Endothelial cell (in vitro differentiated cells): ENCODE data around the gene DLEC1. TPM values are rescaled to one million over a fixed set of nuclear protein-coding genes. Genes with fewer than 3 reads are reported as not detected.

Experiments
- DNase-seq: peaks from one replicate; pipeline ENCODE4 v3.0.0; 2021; ENCODE audit warnings: low spot score
- H3K27ac Mint-ChIP-seq: one replicate; pipeline ENCODE4 v1.8.0; 2021; ENCODE audit warnings: mixed read lengths, inconsistent platforms; ENCODE audit not compliant: unreplicated experiment
- H3K27me3 Mint-ChIP-seq: one replicate; pipeline ENCODE4 v1.8.0; 2021; ENCODE audit warnings: mild to moderate bottlenecking, moderate library complexity, mixed read lengths, inconsistent platforms; ENCODE audit not compliant: unreplicated experiment
- H3K36me3 Mint-ChIP-seq: one replicate; pipeline ENCODE4 v1.8.0; 2021; ENCODE audit warnings: mild to moderate bottlenecking, low read depth, mixed read lengths, inconsistent platforms; ENCODE audit not compliant: unreplicated experiment
- H3K4me1 Mint-ChIP-seq: one replicate; pipeline ENCODE4 v1.8.0; 2021; ENCODE audit warnings: mild to moderate bottlenecking, mixed read lengths, inconsistent platforms; ENCODE audit not compliant: unreplicated experiment
- H3K4me3 Mint-ChIP-seq: one replicate; pipeline ENCODE4 v1.8.0; 2021; ENCODE audit warnings: mild to moderate bottlenecking, mixed read lengths, inconsistent platforms; ENCODE audit not compliant: unreplicated experiment
- H3K9me3 Mint-ChIP-seq: one replicate; pipeline ENCODE4 v1.8.0; 2021; ENCODE audit warnings: mixed read lengths, inconsistent platforms; ENCODE audit not compliant: unreplicated experiment
- total RNA-seq: library from RNA; stranded (reverse); fragmentation: NEBNext Ultra II Directional; extraction: Animal tissue kit (Norgen Biotek cat#: 25700); gene quantifications from one replicate; pipeline ENCODE4 v1.2.1, GENCODE V29; 2021; ENCODE audit not compliant: unreplicated experiment
- TF ChIP-seq, protein P1 (sequence below): fragments of 200-600 bp; sonication (generic); IDR thresholded peaks from one replicate; pipeline ENCODE4 v1.5.0; 2021; ENCODE audit warnings: antibody characterized with exemption; ENCODE audit not compliant: unreplicated experiment

The DLEC1 gene
- total RNA-seq, 1 donor from 2014 or later: 0.62 TPM

DNA sequence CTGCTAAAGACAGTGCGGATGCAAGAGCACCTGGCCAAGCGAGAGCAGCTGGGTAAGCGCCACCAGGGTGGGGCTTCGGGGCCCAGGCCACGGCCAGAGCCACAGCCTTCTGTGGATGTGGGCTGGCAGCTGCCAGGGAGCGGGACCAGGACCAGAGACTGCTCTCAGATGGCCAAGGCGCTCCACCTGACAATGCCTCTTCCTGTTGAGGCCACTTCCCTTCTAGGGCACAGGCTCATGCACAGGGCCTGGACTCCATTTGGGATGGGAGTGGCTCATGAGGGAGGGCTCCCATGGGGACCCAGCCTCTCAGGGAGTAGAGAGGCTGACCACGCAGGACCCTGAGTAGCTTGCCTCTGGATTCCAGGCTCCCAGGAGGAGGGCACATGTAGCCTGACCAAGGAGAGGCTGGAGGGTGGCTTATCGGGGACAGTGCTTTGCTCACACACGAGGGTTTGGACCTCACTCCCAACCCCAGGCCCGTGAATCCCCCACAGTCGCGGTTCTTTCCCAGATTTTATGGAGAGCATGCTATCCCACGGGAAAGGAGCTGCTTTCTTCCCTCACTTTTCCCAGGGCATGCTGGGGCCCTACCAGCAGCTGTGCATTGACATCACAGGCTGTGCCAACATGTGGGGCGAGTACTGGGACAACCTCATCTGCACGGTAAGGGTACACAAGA is 72.8 kb downstream of the DLEC1 start:
- Mint-ChIP-seq H3K27me3 (peaks cover 7% of the 10 kb centered on the region), H3K9me3 (no peaks in the 10 kb centered on the region), H3K36me3 (no peaks in the 10 kb centered on the region), H3K4me1 (no peaks in the 10 kb centered on the region), H3K4me3 (no peak overlapping the region), H3K27ac (no peak overlapping the region)
- no peak for DNase-seq
- TF ChIP-seq, protein P1, sequence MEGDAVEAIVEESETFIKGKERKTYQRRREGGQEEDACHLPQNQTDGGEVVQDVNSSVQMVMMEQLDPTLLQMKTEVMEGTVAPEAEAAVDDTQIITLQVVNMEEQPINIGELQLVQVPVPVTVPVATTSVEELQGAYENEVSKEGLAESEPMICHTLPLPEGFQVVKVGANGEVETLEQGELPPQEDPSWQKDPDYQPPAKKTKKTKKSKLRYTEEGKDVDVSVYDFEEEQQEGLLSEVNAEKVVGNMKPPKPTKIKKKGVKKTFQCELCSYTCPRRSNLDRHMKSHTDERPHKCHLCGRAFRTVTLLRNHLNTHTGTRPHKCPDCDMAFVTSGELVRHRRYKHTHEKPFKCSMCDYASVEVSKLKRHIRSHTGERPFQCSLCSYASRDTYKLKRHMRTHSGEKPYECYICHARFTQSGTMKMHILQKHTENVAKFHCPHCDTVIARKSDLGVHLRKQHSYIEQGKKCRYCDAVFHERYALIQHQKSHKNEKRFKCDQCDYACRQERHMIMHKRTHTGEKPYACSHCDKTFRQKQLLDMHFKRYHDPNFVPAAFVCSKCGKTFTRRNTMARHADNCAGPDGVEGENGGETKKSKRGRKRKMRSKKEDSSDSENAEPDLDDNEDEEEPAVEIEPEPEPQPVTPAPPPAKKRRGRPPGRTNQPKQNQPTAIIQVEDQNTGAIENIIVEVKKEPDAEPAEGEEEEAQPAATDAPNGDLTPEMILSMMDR: no peak

DNA sequence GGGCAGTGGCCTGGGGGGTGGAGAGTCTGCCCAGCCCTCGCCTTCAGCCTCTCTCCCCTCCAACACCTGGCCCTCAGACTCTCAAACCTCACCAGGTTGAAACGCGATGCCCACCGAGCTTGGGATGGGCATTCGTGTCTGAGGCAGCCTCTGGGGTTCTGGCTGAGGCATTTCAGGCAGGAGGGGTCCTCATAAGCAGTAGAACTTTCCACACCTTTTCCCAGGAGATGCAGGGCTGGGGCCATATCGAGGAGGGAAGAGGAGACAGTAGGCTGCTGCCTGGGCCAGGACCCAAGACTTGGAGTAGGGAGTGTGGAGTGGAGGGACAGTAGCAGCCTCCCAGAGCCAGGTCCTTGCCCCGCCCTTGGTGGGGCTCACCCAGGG is 73.4 kb downstream of the DLEC1 start:
- no peak for DNase-seq
- H3K27ac Mint-ChIP-seq: no peak overlapping the region
- H3K4me1 Mint-ChIP-seq: no peaks in the 10 kb centered on the region
- TF ChIP-seq, protein P1: no peak
- no peak overlapping the region for H3K4me3 Mint-ChIP-seq
- H3K9me3 Mint-ChIP-seq: no peaks in the 10 kb centered on the region
- H3K36me3 Mint-ChIP-seq: no peaks in the 10 kb centered on the region
- peaks cover 7% of the 10 kb centered on the region for H3K27me3 Mint-ChIP-seq

DNA sequence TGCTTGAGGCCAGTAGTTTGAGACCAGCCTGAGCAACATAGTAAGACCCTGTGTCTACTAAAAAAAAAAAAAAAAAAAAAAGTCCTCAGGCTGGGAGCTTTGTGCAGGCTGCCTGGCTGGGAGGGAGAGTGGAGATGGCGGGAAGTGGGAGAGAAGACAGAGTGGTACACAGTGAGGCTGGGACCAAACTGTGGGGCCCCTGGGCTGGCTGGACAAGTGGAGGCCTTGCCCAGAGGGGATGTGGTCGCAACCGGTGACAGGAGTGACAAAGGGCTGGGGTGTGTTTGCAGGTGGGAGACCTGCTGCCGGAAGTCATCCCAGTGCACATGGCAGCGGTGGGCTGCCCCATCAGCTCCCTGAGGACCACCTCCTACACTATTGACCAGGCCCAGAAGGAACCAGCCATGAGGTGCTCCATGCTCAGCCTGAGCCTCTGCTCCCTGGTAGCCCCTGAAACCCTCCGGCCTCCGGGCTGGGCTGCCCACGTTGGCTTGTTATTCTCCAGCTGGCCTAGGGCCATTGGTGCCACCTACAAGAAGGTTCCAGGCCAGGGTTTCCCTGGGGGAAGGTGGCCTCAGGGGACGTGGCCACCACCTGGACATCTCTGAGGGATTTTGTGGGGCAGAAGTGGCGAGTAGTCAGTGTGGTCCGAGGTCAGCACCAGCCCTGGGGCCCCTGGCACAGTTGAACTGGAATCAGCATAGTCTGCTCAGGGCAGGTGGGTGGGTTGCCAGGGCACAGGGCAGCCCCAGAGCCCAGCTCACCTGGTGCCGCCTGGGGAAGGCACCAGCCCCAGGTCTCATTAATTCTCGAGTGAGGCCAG is 75.3 kb downstream of the DLEC1 start:
- Mint-ChIP-seq H3K9me3 (no peaks in the 10 kb centered on the region), H3K27ac (no peak overlapping the region), H3K4me1 (no peaks in the 10 kb centered on the region), H3K36me3 (no peaks in the 10 kb centered on the region), H3K4me3 (no peak overlapping the region), H3K27me3 (peaks cover 7% of the 10 kb centered on the region)
- TF ChIP-seq, protein P1: no peak
- DNase-seq: no peak

DNA sequence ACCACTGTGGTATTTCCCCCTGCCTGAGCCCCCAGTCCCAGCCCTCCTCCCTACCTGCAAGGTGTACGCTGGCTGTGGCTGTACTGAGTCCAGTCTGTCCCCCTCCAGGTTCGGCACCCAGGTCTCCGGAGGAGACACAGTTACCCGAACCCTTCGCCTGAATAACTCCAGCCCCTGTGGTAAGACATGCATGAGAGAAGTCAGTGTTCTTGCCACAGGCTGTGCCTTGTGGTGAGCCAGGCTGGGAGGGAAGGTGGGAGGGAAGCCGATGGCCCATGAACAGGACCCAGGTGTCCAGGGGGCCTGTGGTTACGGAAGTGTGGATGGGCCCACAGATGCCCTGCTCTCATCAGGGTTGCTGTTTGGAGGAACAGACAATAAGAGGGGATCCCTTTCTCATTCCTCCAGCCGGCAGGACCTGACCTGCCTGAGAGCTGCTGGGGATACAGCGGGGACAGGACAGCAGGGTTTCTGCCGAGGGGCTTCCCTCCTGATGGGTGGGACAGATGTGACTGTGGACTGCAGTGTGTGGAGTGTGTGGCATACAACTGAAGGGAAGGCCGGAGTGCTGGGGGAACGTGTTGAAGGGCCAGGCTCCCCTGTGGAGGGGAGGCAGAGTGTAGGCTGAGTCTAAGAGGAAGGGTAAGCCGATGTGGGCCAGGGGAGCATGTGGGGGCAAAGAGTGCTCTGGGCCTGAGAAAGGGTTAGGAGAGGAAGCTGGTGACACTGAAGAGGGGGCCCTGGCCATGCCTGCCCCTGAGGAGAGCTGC is 76.1 kb downstream of the DLEC1 start:
- H3K27me3 Mint-ChIP-seq: peaks cover 7% of the 10 kb centered on the region
- no peaks in the 10 kb centered on the region for H3K4me1 Mint-ChIP-seq
- no peak for DNase-seq
- H3K36me3 Mint-ChIP-seq: no peaks in the 10 kb centered on the region
- no peak overlapping the region for H3K27ac Mint-ChIP-seq
- no peaks in the 10 kb centered on the region for H3K9me3 Mint-ChIP-seq
- TF ChIP-seq, protein P1: no peak
- no peak overlapping the region for H3K4me3 Mint-ChIP-seq
